A549 (cell line): Measurements from ENCODE around the gene NAP1L4. TPM values are rescaled to one million over a fixed set of nuclear protein-coding genes. Genes with fewer than 3 reads are reported as not detected.
A peak's percentile ranks its signal among the peaks of the same experiment; 100 is the strongest.

Source experiments
- ATAC-seq, 2 experiments: fragments of 200-7000 bp in 1 of 2; fragments of >200 bp in 1 of 2; cut with Nextera tagmentation in 1 of 2; cut with Tn5 transposase in 1 of 2; 3 replicates each; pipeline versions ENCODE4 v1.8.0 to v1.9.1; 2018 to 2020; ENCODE audit warnings: mild to moderate bottlenecking in 1 of 2, moderate library complexity in 1 of 2
- CTCF ChIA-PET: fragments of 300-600 bp; sonication (Branson Sonifier 250); formaldehyde crosslinking; extraction: SDS; loops from one replicate; lab custom pipeline; 2021; ENCODE audit warnings: antibody characterized with exemption, inconsistent platforms; lab: Yijun Ruan, JAX
- POLR2A ChIA-PET: fragments of 350-600 bp; formaldehyde crosslinking; extraction: SDS; loops from one replicate; lab custom pipeline; 2021; ENCODE audit warnings: antibody characterized with exemption, inconsistent platforms; lab: Yijun Ruan, JAX
- DNase-seq, 2 experiments: peaks; one replicate each; pipeline versions ENCODE4 v3.0.0 to v3.0.0-alpha.2; 2011 to 2016; ENCODE audit warnings: low read depth in 1 of 2, low spot score in 1 of 2
- FAIRE-seq: peaks from 2 replicates; lab custom pipeline; 2011; peaks lifted over from hg19 to GRCh38; lab: Jason Lieb, UNC
- H3K27ac ChIP-seq, 2 experiments: fragments of >200 bp; sonication (Bioruptor Twin); formaldehyde crosslinking; 3 replicates each; pipeline ENCODE4 v1.5.1; 2016 to 2017
- H3K4me1 ChIP-seq: fragments of >200 bp; sonication (Bioruptor Twin); formaldehyde crosslinking; 3 replicates; pipeline ENCODE4 v1.6.1; 2016
- H3K4me2 ChIP-seq: fragments of >200 bp; sonication (Bioruptor Twin); formaldehyde crosslinking; 3 replicates; pipeline ENCODE4 v1.6.1; 2016
- H3K4me3 ChIP-seq: fragments of >200 bp; sonication (Bioruptor Twin); formaldehyde crosslinking; 3 replicates; pipeline ENCODE4 v1.5.1; 2016
- H3K9me3 ChIP-seq: fragments of >200 bp; sonication (Bioruptor Twin); formaldehyde crosslinking; 3 replicates; pipeline ENCODE4 v1.6.1; 2016
- CBX2 ChIP-seq: fragments of 200-600 bp; sonication (generic); IDR thresholded peaks from 2 replicates; pipeline ENCODE4 v1.6.1; 2016; ENCODE audit warnings: low read depth, mild to moderate bottlenecking, borderline replicate concordance
- FOXS1 ChIP-seq: fragments of 250-450 bp; sonication (Bioruptor Pico); IDR thresholded peaks from 2 replicates; pipeline ENCODE4 v1.5.0; 2020; ENCODE audit warnings: mild to moderate bottlenecking, moderate library complexity
- NPAS2 ChIP-seq: fragments of 250-450 bp; sonication (Bioruptor Pico); IDR thresholded peaks from 2 replicates; pipeline ENCODE4 v1.8.0; 2022; ENCODE audit warnings: mild to moderate bottlenecking, moderate library complexity, borderline replicate concordance
- NR3C1 ChIP-seq: fragments of >200 bp; sonication (Bioruptor Twin); formaldehyde crosslinking; IDR thresholded peaks from 3 replicates; pipeline ENCODE4 v1.6.1; 2017
- POLR2A ChIP-seq: IDR thresholded peaks from 2 replicates; pipeline ENCODE4 v1.6.1; 2012; ENCODE audit warnings: mild to moderate bottlenecking, low read length
- POLR2AphosphoS2 ChIP-seq: conservative IDR thresholded peaks from 2 replicates; pipeline ENCODE4 v1.6.1; 2012; ENCODE audit warnings: low read length, improper control_type of control experiment, inconsistent platforms
- RFX5 ChIP-seq: fragments of 450-650 bp; IDR thresholded peaks from 2 replicates; pipeline ENCODE4 v1.7.1; 2014; ENCODE audit warnings: antibody characterized with exemption, mild to moderate bottlenecking, moderate library complexity
- SMC3 ChIP-seq: fragments of >200 bp; sonication (Bioruptor Twin); formaldehyde crosslinking; IDR thresholded peaks from 3 replicates; pipeline ENCODE4 v1.6.1; 2018; ENCODE audit warnings: inconsistent platforms
- ZFP36 ChIP-seq: fragments of 450-650 bp; IDR thresholded peaks from 2 replicates; pipeline ENCODE4 v1.6.1; 2014; ENCODE audit warnings: borderline replicate concordance; ENCODE audit not compliant: partially characterized antibody
- ZNF302 ChIP-seq: fragments of 250-450 bp; sonication (Bioruptor Pico); IDR thresholded peaks from 2 replicates; pipeline ENCODE4 v1.9.0; 2021; ENCODE audit warnings: inconsistent platforms, mild to moderate bottlenecking, moderate library complexity
- ZSCAN20 ChIP-seq: fragments of 250-450 bp; sonication (Bioruptor Pico); IDR thresholded peaks from 2 replicates; pipeline ENCODE4 v1.8.0; 2022; ENCODE audit warnings: mild to moderate bottlenecking, moderate library complexity
- WGBS: methylation state at CpG from one replicate; pipeline ENCODE4 v1.1.6; 2017; ENCODE audit errors: missing lambda C conversion rate; 5-methylcytosine and 5-hydroxymethylcytosine counted together
- polyA plus RNA-seq, 4 experiments: library from polyadenylated mRNA; depleted of rRNA in 3 of 4; stranded (reverse); fragments of >200 nt; fragmentation: RNase III in 1 of 4; extraction: RNeasy Plus Mini Kit Qiagen cat#74134 plus additional on column Dnase treatment in 1 of 4; gene quantifications; 2 replicates in 3 of 4; 3 replicates in 1 of 4; pipeline ENCODE4 v1.2.3, GENCODE V29; 2011 to 2017
- TF ChIP-seq, protein P1 (sequence below): IDR thresholded peaks from 2 replicates; pipeline ENCODE4 v1.6.1; 2012; ENCODE audit warnings: low read depth, borderline replicate concordance
- TF ChIP-seq, protein P2 (sequence below): fragments of >200 bp; sonication (Bioruptor Twin); formaldehyde crosslinking; IDR thresholded peaks from 3 replicates; pipeline ENCODE4 v1.6.1; 2016

NAP1L4 gene
- polyA plus RNA-seq, 2 of the 4 experiments (the other 2 are of a cell fraction): 132 to 148 TPM

DNA sequence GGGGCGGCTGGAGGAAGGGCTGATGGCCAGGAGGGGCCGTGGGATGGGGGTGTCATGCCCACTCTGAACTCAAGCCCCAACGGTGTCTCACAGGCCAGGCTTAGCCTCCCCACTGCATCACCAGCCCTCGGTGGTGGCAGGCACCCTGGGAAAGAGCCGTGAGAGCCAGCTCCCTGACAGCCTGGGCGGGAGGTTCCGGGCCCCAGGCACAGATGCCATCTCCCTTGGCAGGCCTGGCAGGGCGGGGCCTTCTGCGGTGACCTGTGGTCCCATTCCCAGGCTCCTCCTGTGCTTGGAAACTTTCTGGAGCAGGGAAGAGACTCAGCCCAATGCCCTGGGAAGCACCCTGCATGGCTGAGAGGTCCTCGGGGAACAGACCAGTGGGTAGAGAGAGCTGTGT, 67.7 kb downstream of the NAP1L4 start:
- DNase-seq: peak in 1 of 2 experiments; percentile 31
- H3K4me1 ChIP-seq: peaks cover 25% of the 10 kb centered on the region
- ChIA-PET POLR2A (no interaction called here), CTCF (interaction anchor here (1.5 to 6.9 kb wide), 4 partner anchors 11 to 392 kb away, joined by 5 to 60 read pairs (median 22); a partner anchor contains a TSS)
- H3K27ac ChIP-seq: peak overlapping the region in 1 of 2 experiments; percentile 22; a peak in 2 of 6 replicates
- TF ChIP-seq NPAS2 (CRISPR knock-in tag) (no peak), FOXS1 (CRISPR knock-in tag) (no peak), ZSCAN20 (CRISPR knock-in tag) (no peak)
- peak overlapping the region; percentile 19; the same call in 1 of the 3 replicates for H3K4me2 ChIP-seq
- WGBS: no CpG with 5 or more reads among the region's 10 CpGs
- H3K4me3 ChIP-seq: no peak overlapping the region
- peak in 1 of 2 experiments; percentile 4; a peak in 3 of 6 replicates for ATAC-seq
- no peaks in the 10 kb centered on the region for H3K9me3 ChIP-seq
- no peak for FAIRE-seq

DNA sequence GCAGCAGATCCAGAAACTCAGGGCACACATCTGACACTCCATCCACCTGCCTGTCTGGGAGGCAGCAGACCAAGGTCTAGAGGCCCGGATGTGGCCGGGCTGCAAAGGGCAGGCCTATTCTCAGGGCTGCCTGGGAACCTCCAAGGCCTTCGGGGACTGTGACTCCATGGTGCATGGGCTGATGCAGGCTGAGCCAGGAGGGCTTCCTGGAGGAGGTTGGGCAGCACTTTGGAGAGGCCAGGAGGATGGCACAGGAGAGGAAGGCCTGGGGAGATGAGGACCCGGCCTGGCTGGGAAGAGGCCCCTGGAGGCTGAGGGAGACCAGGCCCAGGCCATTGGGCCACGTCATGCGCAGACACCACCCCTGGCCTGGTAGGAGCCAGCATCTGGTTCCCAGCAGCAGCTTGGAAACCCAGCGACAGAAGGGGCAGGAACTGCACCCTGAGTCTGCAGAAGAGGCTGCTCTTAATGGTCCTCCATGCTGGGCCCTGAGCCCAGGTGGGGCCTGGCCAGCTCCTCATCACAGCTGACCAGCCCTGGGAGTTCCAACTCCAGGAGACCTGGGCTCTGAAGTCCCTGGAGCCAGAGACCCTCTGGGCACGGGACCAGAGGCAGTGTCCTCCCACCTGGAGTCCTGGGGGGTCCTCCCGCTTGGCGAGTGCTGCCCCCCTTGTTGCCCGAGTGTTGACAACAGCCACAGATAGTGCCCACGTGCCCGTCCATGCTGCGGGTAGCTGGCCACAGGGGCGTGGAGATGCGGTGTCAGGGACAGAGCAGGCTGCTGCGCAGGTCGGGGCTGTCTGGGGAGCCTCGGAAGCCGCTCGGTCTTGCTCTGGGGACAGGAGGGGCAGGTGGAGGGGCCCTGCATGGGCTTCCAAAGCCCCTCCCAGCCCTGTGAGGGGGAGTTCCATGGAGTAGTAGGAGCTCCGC, 68.4 kb downstream of the NAP1L4 start:
- no peaks in the 10 kb centered on the region for H3K9me3 ChIP-seq
- 94% methylated on average over 13 of the region's 22 CpGs for WGBS
- H3K4me2 ChIP-seq: 0 out of 3 replicates have a peak overlapping the region, but pooled peaks have one; percentile 19
- ATAC-seq (peak; percentile 1 to 5; a peak in 3 of 6 replicates), FAIRE-seq (no peak), DNase-seq (no peak)
- ChIA-PET POLR2A (no interaction called here), CTCF (interaction anchor here (1.4 to 6.9 kb wide), 5 partner anchors 10 to 391 kb away, joined by 4 to 60 read pairs (median 10); a partner anchor contains a TSS)
- H3K27ac ChIP-seq: peak overlapping the region in 1 of 2 experiments; percentile 22; a peak in 2 of 6 replicates
- H3K4me1 ChIP-seq: peaks cover 25% of the 10 kb centered on the region
- no peak overlapping the region for H3K4me3 ChIP-seq
- TF ChIP-seq ZFP36 (peak; percentile 66), POLR2AphosphoS2 (no peak), CBX2 (no peak)

DNA sequence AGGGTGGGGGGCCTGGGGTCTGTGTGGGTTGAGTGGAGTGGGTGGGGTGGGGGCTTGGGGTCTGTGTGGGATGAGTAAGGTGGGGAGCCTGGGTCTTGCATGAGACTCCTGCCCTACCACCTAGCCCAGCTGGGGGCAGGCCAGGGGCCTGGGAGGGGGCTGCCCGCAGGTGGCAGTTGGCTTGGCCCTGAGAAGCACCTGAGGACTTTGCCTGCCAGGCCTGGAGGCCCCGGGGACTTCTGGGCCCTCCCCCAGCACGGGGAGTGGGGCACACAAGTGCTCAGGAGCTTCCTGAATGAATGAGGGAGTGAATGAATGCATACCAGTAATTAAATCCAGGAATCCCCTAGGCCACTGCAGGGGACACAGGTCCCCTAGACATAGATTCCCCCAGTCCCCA, 69.5 kb downstream of the NAP1L4 start:
- Histone ChIP-seq H3K4me2 (no peak overlapping the region), H3K4me3 (no peak overlapping the region), H3K27ac (no peak overlapping the region), H3K4me1 (peaks cover 21% of the 10 kb centered on the region), H3K9me3 (no peaks in the 10 kb centered on the region)
- ATAC-seq: no peak
- TF ChIP-seq ZNF302 (CRISPR knock-in tag) (no peak), SMC3 (no peak), POLR2A (no peak), FOXS1 (CRISPR knock-in tag) (no peak), RFX5 (no peak), ZFP36 (no peak)
- TF ChIP-seq, protein P1, sequence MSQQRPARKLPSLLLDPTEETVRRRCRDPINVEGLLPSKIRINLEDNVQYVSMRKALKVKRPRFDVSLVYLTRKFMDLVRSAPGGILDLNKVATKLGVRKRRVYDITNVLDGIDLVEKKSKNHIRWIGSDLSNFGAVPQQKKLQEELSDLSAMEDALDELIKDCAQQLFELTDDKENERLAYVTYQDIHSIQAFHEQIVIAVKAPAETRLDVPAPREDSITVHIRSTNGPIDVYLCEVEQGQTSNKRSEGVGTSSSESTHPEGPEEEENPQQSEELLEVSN: no peak
- TF ChIP-seq, protein P2, sequence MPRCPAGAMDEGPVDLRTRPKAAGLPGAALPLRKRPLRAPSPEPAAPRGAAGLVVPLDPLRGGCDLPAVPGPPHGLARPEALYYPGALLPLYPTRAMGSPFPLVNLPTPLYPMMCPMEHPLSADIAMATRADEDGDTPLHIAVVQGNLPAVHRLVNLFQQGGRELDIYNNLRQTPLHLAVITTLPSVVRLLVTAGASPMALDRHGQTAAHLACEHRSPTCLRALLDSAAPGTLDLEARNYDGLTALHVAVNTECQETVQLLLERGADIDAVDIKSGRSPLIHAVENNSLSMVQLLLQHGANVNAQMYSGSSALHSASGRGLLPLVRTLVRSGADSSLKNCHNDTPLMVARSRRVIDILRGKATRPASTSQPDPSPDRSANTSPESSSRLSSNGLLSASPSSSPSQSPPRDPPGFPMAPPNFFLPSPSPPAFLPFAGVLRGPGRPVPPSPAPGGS: no peak
- ChIA-PET POLR2A (no interaction called here), CTCF (interaction anchor here (1.2 to 1.4 kb wide), 3 partner anchors 10 to 18 kb away, joined by 3 to 4 read pairs (median 4); no protein-coding TSS in a partner anchor)
- 80% methylated on average over 1 of the region's 3 CpGs for WGBS
- DNase-seq: no peak
- no peak for FAIRE-seq

DNA sequence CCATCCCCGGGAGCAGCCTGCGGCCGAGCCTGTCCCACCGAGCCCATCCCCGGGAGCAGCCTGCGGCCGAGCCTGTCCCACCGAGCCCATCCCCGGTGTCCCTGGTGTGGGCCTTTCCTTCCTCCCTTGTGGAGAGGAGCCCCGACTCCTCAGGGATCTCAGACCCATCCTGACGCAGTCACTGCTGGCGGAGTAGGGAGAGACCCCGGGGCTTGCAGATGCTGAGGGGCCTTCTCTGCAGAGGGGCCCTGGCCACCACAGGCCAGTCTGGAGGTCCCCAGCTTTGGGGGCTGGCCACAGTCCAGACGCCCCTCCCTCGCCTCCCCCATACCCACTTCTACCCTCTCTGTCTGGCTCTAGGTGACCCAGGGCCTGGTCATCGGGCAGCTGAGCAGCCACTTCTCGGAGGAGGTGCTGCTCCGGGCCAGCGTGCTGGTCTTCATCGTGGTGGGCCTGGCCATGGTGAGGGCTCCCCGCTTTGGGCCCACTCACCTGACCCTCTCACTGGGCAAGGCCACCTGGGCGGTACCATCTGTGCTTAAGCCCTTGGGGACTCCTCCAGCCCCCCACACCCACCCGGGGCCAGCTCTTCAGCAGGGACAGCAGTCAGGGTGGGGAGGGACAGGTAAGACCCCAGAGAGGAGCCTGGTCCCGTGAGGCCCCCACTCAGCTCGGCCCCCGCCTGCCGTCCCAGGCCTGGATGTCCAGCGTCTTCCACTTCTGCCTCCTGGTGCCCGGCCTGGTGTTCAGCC, 70.2 kb downstream of the NAP1L4 start:
- CTCF ChIA-PET: interaction anchor here (1.2 to 1.3 kb wide), 2 partner anchors 9 to 12 kb away, joined by 3 to 4 read pairs; no protein-coding TSS in a partner anchor
- Histone ChIP-seq H3K4me3 (no peak overlapping the region), H3K27ac (no peak overlapping the region), H3K4me1 (peaks cover 14% of the 10 kb centered on the region), H3K9me3 (no peaks in the 10 kb centered on the region), H3K4me2 (no peak overlapping the region)
- no peak for TF ChIP-seq NR3C1
- TF ChIP-seq, protein P1: no peak
- DNase-seq (no peak), ATAC-seq (no peak), FAIRE-seq (no peak)
- 89% methylated on average over 16 of the region's 29 CpGs for WGBS
- POLR2A ChIA-PET: interaction anchor here (6.7 kb wide), 1 partner anchor 7 kb away, joined by 36 read pairs; the partner anchor contains the start of gene PHLDA2
